ENCODE data around the gene TECPR1.

DNA sequence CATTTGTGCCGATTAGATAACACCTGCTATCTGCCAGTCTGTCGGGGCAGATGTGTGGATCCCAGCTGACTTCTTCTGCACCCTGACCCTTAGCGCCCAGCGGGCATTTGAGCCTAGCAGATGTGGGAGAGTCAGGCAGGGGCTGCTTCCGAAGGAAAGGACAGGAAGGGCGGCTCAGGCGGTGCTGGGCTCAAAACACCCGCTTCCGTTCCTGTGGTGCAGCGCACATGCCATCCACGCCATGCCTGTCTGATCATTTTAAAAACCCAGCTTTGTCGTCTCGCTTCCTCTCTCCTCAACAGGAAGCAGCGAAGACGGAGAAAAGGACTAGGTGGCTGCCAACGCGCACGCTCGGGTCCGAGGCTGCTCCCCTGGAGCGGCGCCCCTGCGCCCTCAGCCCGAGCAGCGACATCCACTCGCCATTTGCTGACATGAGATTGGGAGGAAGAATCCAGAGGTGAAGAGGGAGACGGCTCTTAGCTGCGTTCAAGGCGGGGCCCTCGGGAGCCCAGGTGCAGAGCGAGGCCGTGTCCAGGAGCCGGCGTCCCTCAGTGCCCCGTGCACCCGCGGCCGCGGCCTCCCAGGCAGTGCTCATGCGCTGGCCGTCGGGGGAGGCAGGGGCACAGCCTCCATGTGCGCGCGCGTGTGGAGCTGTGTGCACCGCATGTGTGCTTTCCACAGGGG lies 46.7 kb downstream of the TECPR1 start:
- TF ChIP-seq POLR2AphosphoS5 (IDR thresholded peaks at IDR 0.05) = no peak
- TF ChIP-seq, protein P1, sequence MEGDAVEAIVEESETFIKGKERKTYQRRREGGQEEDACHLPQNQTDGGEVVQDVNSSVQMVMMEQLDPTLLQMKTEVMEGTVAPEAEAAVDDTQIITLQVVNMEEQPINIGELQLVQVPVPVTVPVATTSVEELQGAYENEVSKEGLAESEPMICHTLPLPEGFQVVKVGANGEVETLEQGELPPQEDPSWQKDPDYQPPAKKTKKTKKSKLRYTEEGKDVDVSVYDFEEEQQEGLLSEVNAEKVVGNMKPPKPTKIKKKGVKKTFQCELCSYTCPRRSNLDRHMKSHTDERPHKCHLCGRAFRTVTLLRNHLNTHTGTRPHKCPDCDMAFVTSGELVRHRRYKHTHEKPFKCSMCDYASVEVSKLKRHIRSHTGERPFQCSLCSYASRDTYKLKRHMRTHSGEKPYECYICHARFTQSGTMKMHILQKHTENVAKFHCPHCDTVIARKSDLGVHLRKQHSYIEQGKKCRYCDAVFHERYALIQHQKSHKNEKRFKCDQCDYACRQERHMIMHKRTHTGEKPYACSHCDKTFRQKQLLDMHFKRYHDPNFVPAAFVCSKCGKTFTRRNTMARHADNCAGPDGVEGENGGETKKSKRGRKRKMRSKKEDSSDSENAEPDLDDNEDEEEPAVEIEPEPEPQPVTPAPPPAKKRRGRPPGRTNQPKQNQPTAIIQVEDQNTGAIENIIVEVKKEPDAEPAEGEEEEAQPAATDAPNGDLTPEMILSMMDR (IDR thresholded peaks at IDR 0.05) = no peak
- no peak for TF ChIP-seq POLR2A (IDR thresholded peaks at IDR 0.05)
